ENCODE data around the gene C11orf97. TPM values are rescaled to one million over a fixed set of nuclear protein-coding genes. Genes with fewer than 3 reads are reported as not detected.
A peak's percentile ranks its signal among the peaks of the same experiment; 100 is the strongest.

C11orf97 gene
- total RNA-seq, 1 experiment from 2014 or later, result not detected

DNA sequence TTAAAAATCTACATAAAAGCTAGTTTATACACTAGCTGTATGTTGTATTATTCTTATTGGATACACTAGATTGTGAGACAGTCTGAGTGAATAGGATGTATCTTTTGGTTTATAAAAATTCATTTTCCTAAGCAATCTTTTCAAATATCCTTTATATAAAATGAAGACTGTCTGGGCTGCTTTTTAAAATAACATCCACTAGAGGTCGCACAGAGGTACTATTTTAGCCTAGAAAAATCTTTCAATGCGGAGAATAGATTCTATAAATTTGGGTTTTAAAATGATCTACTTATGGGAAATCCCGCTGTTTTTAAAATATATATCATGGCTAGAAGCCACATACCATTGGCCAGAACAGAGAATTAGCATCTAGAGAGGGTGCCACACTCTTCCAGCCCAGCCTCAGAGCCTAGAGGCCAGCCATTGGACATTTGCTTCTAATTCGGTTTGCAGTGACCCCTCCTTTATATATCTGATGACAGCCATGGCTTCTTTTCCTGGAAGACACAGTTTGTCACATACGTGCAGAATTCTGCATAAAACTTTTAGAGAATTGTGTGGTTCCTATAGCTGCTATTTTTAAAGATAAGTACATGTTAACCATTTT, 7.3 kb downstream of the C11orf97 start:
- ChIA-PET CTCF (interaction anchor here (0.7 to 1.6 kb wide), 2 partner anchors 193 to 378 kb away, joined by 3 read pairs; no protein-coding TSS in a partner anchor), POLR2A (no interaction called here)
- H3K27me3 ChIP-seq (ENCODE audit: control insufficient read depth, insufficient read depth, low read length), result peaks cover 10% of the 10 kb centered on the region
- BruUV-seq (replicated peaks), result no TSS peak
- TF ChIP-seq SIN3A (IDR thresholded peaks at IDR 0.05; ENCODE audit: borderline replicate concordance, insufficient read depth, low read depth, low read length) (no peak), TCF7L2 (IDR thresholded peaks at IDR 0.05; ENCODE audit: low read depth, low read length) (no peak), POLR2AphosphoS5 (IDR thresholded peaks at IDR 0.05; ENCODE audit: low read depth, low read length) (no peak)
- TF ChIP-seq, protein P1, sequence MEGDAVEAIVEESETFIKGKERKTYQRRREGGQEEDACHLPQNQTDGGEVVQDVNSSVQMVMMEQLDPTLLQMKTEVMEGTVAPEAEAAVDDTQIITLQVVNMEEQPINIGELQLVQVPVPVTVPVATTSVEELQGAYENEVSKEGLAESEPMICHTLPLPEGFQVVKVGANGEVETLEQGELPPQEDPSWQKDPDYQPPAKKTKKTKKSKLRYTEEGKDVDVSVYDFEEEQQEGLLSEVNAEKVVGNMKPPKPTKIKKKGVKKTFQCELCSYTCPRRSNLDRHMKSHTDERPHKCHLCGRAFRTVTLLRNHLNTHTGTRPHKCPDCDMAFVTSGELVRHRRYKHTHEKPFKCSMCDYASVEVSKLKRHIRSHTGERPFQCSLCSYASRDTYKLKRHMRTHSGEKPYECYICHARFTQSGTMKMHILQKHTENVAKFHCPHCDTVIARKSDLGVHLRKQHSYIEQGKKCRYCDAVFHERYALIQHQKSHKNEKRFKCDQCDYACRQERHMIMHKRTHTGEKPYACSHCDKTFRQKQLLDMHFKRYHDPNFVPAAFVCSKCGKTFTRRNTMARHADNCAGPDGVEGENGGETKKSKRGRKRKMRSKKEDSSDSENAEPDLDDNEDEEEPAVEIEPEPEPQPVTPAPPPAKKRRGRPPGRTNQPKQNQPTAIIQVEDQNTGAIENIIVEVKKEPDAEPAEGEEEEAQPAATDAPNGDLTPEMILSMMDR (IDR thresholded peaks at IDR 0.05), result peak; percentile 86
- ATAC-seq (peak; percentile 63; the same call in 1 of the 2 replicates), DNase-seq (ENCODE audit: low read depth, low spot score) (no peak)
- no peaks in the 10 kb centered on the region for H3K4me1 ChIP-seq (ENCODE audit: control insufficient read depth, insufficient read depth, low read length)
- H3K4me3 ChIP-seq (ENCODE audit: low read depth in 2 of 2, low read length in 2 of 2), result no peak overlapping the region
- intact Hi-C loops (cut with micrococcal nuclease; ENCODE audit: unreplicated experiment), result loop anchor here (2.0 to 10.0 kb wide), 3 partner anchors 43 to 375 kb away; no protein-coding TSS in a partner anchor
- in situ Hi-C loops (cut with HindIII; ENCODE audit: low pct_unique_long_range_greater_than_20kb, low sequenced_read_pairs), result no loop called here
- H3K9me3 ChIP-seq (ENCODE audit: control insufficient read depth, insufficient read depth, low read depth, low read length), result no peaks in the 10 kb centered on the region
- H3K36me3 ChIP-seq (ENCODE audit: control insufficient read depth, insufficient read depth, low read length), result no peaks in the 10 kb centered on the region
- H3K27ac ChIP-seq (ENCODE audit: low read length), result no peak overlapping the region

DNA sequence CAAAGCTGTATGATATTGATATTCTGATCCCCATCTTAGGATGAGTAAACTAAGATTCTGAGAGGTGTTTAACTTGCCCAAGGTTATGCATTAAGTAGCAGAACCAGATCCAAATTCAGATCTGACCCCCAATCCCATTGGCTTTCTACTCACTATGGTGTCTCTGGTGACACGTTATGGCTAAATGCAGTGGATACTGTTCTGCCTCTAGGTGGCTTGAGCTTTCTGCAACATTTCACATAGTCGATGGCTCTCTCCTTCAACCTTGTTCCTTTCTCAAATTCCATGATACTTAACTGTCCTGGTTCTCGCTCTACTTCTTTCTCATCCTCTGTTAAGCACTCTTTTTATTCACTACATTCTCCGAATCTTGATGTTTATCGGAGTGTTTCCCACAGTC, 9.4 kb downstream of the C11orf97 start:
- ChIA-PET CTCF (interaction anchor here (0.5 to 1.6 kb wide), 5 partner anchors 8 to 413 kb away, joined by 3 to 4 read pairs (median 3); no protein-coding TSS in a partner anchor), POLR2A (no interaction called here)
- Histone ChIP-seq H3K27ac (ENCODE audit: low read length) (no peak overlapping the region), H3K4me1 (ENCODE audit: control insufficient read depth, insufficient read depth, low read length) (no peaks in the 10 kb centered on the region), H3K27me3 (ENCODE audit: control insufficient read depth, insufficient read depth, low read length) (peaks cover 5% of the 10 kb centered on the region; the same call in 1 of the 2 replicates), H3K9me3 (ENCODE audit: control insufficient read depth, insufficient read depth, low read depth, low read length) (no peaks in the 10 kb centered on the region), H3K36me3 (ENCODE audit: control insufficient read depth, insufficient read depth, low read length) (no peaks in the 10 kb centered on the region), H3K4me3 (ENCODE audit: low read depth in 2 of 2, low read length in 2 of 2) (no peak overlapping the region)
- TF ChIP-seq, protein P1 (IDR thresholded peaks at IDR 0.05), result peak; percentile 71
- TF ChIP-seq POLR2AphosphoS5 (IDR thresholded peaks at IDR 0.05; ENCODE audit: low read depth, low read length) (no peak), TCF7L2 (IDR thresholded peaks at IDR 0.05; ENCODE audit: low read depth, low read length) (no peak)
- TF ChIP-seq, protein P2, sequence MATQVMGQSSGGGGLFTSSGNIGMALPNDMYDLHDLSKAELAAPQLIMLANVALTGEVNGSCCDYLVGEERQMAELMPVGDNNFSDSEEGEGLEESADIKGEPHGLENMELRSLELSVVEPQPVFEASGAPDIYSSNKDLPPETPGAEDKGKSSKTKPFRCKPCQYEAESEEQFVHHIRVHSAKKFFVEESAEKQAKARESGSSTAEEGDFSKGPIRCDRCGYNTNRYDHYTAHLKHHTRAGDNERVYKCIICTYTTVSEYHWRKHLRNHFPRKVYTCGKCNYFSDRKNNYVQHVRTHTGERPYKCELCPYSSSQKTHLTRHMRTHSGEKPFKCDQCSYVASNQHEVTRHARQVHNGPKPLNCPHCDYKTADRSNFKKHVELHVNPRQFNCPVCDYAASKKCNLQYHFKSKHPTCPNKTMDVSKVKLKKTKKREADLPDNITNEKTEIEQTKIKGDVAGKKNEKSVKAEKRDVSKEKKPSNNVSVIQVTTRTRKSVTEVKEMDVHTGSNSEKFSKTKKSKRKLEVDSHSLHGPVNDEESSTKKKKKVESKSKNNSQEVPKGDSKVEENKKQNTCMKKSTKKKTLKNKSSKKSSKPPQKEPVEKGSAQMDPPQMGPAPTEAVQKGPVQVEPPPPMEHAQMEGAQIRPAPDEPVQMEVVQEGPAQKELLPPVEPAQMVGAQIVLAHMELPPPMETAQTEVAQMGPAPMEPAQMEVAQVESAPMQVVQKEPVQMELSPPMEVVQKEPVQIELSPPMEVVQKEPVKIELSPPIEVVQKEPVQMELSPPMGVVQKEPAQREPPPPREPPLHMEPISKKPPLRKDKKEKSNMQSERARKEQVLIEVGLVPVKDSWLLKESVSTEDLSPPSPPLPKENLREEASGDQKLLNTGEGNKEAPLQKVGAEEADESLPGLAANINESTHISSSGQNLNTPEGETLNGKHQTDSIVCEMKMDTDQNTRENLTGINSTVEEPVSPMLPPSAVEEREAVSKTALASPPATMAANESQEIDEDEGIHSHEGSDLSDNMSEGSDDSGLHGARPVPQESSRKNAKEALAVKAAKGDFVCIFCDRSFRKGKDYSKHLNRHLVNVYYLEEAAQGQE (IDR thresholded peaks at IDR 0.05; ENCODE audit: insufficient read depth in 1 of 2, low read depth in 2 of 2, low read length in 1 of 2), result no peak
- DNase-seq (ENCODE audit: low read depth, low spot score) (no peak), ATAC-seq (peak; percentile 90)
- in situ Hi-C loops (cut with HindIII; ENCODE audit: low pct_unique_long_range_greater_than_20kb, low sequenced_read_pairs), result no loop called here
- intact Hi-C loops (cut with micrococcal nuclease; ENCODE audit: unreplicated experiment), result no loop called here
- BruUV-seq (replicated peaks), result no TSS peak
